Heart left ventricle (tissue), 16 donors: ENCODE results near the gene DDC. TPM values are rescaled to one million over a fixed set of nuclear protein-coding genes. Genes with fewer than 3 reads are reported as not detected.

ENCODE experiments used
- ATAC-seq, 4 donors: fragments of 200-7000 bp; cut with Tn5 transposase; one replicate each; pipeline ENCODE4 v1.9.1; 2020 to 2022; ENCODE audit warnings: moderate library complexity in 4 of 4, mild to moderate bottlenecking in 3 of 4, moderate number of reproducible peaks in 1 of 4
- DNase-seq, 5 donors: peaks; one replicate each; pipeline ENCODE4 v3.0.0-alpha.2; 2020
- H3K27ac ChIP-seq, 12 donors: fragments of 200-600 bp; sonication (generic) in 4 of 12; one replicate each; pipeline versions ENCODE4 v1.5.0 to v1.8.0; 2016 to 2022; ENCODE audit warnings: mild to moderate bottlenecking in 2 of 12
- H3K27me3 ChIP-seq, 9 donors: fragments of 200-600 bp; sonication (generic) in 2 of 9; one replicate each; pipeline versions ENCODE4 v1.5.1 to v1.8.0; 2016 to 2022; ENCODE audit warnings: mild to moderate bottlenecking in 3 of 9
- H3K36me3 ChIP-seq, 9 donors: fragments of 200-600 bp; sonication (generic) in 2 of 9; one replicate each; pipeline versions ENCODE4 v1.5.0 to v1.8.0; 2018 to 2022; ENCODE audit warnings: mild to moderate bottlenecking in 2 of 9
- H3K4me1 ChIP-seq, 12 donors: fragments of 200-600 bp; sonication (generic) in 4 of 12; one replicate each; pipeline versions ENCODE4 v1.5.0 to v1.8.0; 2016 to 2022; ENCODE audit warnings: mild to moderate bottlenecking in 3 of 12
- H3K4me3 ChIP-seq, 12 donors: fragments of 200-600 bp; sonication (generic) in 4 of 12; one replicate each; pipeline versions ENCODE4 v1.5.0 to v1.8.0; 2017 to 2022; ENCODE audit warnings: mild to moderate bottlenecking in 9 of 12, moderate library complexity in 4 of 12
- H3K9me3 ChIP-seq, 12 donors: fragments of 200-600 bp; sonication (generic) in 4 of 12; one replicate each; pipeline versions ENCODE4 v1.5.0 to v1.8.0; 2016 to 2022; ENCODE audit warnings: mild to moderate bottlenecking in 1 of 12
- POLR2A ChIP-seq, 2 donors: fragments of 450-650 bp; IDR thresholded peaks; one replicate each; pipeline ENCODE4 v1.6.1; 2017; ENCODE audit warnings: antibody characterized with exemption in 2 of 2, mild to moderate bottlenecking in 2 of 2, moderate library complexity in 2 of 2
- WGBS, 4 donors: extraction: QIAGEN DNeasy Blood & Tissue Kit in 2 of 4; methylation state at CpG; one replicate each; pipeline versions ENCODE4 v1.1.5 to v1.1.7; 2013 to 2018; 5-methylcytosine and 5-hydroxymethylcytosine counted together
- intact Hi-C, 10 donors: fragments of 100-400 bp; cut with DNase I; formaldehyde crosslinking; loops; one replicate each; pipeline versions ENCODE4 v1.11.1 to v1.14.2; 2022
- polyA plus RNA-seq, 2 donors: library from polyadenylated mRNA; stranded (reverse); fragments of 200-250 nt; gene quantifications; one replicate each; pipeline ENCODE4 v1.2.3, GENCODE V29; 2013
- total RNA-seq, 9 donors: library from RNA; depleted of rRNA in 2 of 9; stranded (reverse); fragments of >200 nt in 2 of 9; fragmentation: NEBNext Ultra II Directional in 3 of 9; extraction: Animal tissue kit (Norgen Biotek cat#: 25700) in 3 of 9; gene quantifications; one replicate each; pipeline versions ENCODE4 v1.1.0 to v1.2.4, GENCODE V29; 2016 to 2023
- TF ChIP-seq, protein P1 (sequence below), 12 donors: fragments of 200-600 bp; sonication (generic) in 4 of 12; IDR thresholded peaks; one replicate each; pipeline versions ENCODE4 v1.5.0 to v1.8.0; 2018 to 2022; ENCODE audit warnings: antibody characterized with exemption in 12 of 12, mild to moderate bottlenecking in 5 of 12
- donor health status: ischemic (EF 13 %, LVEDD 7.1; RV severe dilation, severe dysfunction).
- donor health status: healthy with polysubstance abuse.
- donor health status: DM: no; HTN: yes; CAD: no.
- donor health status: DM: no; HTN: no; CAD: no.
- donor health status: ischemic (EF 25% LVEDD 6.9; RV normal size, moderate dysfunction).
- donor health status: ischemic (EF 25% LVEDD 5.7; RV mildly dilated, moderate dysfunction).
- donor health status: healthy.
- donor health status: DM: yes; HTN: yes; CAD: no.
- donor health status: ischemic (EF 35%, LVEDD 5.7; RV mildly dilated, moderate dysfunction).
- donor health status: nonischemic (EF 11% LVEDD 7.7; RV severe dilation, severe dysfunction).
- donor health status: DM: yes; HTN: yes; CAD: no.
- donor health status: PGD.
- donor health status: ischemic (EF 29% LVEDD 5.4; RV normal size, mild dysfunction).
- donor health status: nonischemic (EF 23%, LVEDD 6.1; RV moderate dilation, normal function).

Gene DDC
- total and polyA plus RNA-seq, 11 donors: 0.08 TPM; not detected in 10

DNA sequence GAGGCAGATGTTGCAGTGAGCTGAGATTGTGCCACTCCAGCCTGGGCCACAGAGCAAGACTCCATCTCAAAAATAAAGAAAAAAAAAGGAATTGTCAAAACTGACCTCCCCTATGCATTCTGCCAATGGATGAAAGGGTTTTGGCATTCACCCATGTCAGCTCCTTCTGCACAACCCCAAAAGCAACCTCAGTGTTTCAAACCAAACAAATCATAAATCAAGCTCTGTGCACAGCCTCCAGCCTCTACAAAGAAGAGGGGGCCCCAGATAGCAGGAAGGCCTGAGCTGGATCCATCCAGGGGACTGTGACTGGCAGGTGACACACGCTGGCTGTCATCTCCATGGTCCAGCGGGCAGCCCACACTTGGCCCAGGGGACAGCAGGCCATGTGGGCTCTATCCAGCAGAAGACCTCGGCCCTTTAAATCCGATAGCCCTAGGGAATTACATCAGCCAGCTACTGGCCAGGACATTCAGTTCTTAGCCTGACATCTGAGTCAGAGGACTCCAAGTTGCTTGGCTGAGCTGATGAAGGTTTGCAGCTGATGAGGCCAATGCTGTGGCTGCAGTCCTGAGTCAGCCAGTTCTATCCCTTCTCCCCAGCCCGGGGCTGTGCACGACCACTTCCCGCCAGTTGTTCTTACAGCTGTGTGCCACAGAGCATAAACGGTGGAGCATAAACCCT, 63.1 kb downstream of the DDC start:
- Histone ChIP-seq H3K27ac (peak overlapping the region in 8 of 12 donors; percentile 15 to 77 (median 48)), H3K9me3 (no peaks in the 10 kb centered on the region), H3K27me3 (no peaks in the 10 kb centered on the region), H3K4me3 (no peak overlapping the region), H3K4me1 (peaks cover 0 to 22% (median 13%) of the 10 kb centered on the region in 12 donors), H3K36me3 (no peaks in the 10 kb centered on the region)
- ATAC-seq (peak; percentile 93 to 96 (median 96)), DNase-seq (peak; percentile 52 to 85 (median 80))
- WGBS, 4 donors: 48 to 62% (median 53%) methylated on average over 8 of the region's 8 CpGs
- TF ChIP-seq POLR2A (IDR thresholded peaks at IDR 0.05): no peak
- TF ChIP-seq, protein P1, sequence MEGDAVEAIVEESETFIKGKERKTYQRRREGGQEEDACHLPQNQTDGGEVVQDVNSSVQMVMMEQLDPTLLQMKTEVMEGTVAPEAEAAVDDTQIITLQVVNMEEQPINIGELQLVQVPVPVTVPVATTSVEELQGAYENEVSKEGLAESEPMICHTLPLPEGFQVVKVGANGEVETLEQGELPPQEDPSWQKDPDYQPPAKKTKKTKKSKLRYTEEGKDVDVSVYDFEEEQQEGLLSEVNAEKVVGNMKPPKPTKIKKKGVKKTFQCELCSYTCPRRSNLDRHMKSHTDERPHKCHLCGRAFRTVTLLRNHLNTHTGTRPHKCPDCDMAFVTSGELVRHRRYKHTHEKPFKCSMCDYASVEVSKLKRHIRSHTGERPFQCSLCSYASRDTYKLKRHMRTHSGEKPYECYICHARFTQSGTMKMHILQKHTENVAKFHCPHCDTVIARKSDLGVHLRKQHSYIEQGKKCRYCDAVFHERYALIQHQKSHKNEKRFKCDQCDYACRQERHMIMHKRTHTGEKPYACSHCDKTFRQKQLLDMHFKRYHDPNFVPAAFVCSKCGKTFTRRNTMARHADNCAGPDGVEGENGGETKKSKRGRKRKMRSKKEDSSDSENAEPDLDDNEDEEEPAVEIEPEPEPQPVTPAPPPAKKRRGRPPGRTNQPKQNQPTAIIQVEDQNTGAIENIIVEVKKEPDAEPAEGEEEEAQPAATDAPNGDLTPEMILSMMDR (IDR thresholded peaks at IDR 0.05): no peak
- intact Hi-C loops: no loop called here

GRCh38 chr7:50499092-50499491, 66.1 kb downstream of the DDC start:
- peaks cover 0 to 3% (median 0%) of the 10 kb centered on the region in 9 donors for H3K27me3 ChIP-seq
- TF ChIP-seq, protein P1 (IDR thresholded peaks at IDR 0.05): no peak
- no peak for TF ChIP-seq POLR2A (IDR thresholded peaks at IDR 0.05)
- H3K36me3 ChIP-seq: no peaks in the 10 kb centered on the region
- no peak overlapping the region for H3K27ac ChIP-seq
- H3K4me1 ChIP-seq: peaks cover 0 to 32% (median 16%) of the 10 kb centered on the region in 12 donors
- WGBS, 4 donors: 85 to 91% (median 91%) methylated on average over 6 of the region's 6 CpGs
- no peak overlapping the region for H3K4me3 ChIP-seq
- no peaks in the 10 kb centered on the region for H3K9me3 ChIP-seq
- ATAC-seq (no peak), DNase-seq (no peak)
- intact Hi-C loops: no loop called here

DNA sequence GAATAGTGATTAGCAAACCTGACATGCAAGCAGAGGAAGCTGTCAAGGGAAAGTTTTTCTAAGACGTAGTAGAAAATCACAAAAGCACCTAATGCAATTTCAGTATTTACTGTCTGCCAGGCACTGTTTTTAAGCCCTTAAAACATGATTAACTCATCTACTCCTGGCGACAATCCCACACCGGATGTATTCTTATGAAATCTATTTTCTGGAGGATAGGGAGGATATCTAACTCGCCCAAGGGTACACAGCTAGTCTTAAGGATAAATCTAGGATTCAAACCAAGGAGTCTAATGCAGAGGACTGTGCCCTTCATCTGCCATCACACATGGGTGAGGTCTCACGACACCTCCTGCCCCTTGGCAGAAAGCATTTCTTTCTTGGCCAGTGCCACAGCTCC, 67.2 kb downstream of the DDC start:
- TF ChIP-seq POLR2A (IDR thresholded peaks at IDR 0.05): no peak
- TF ChIP-seq, protein P1 (IDR thresholded peaks at IDR 0.05): no peak
- Histone ChIP-seq H3K27ac (no peak overlapping the region), H3K9me3 (no peaks in the 10 kb centered on the region), H3K4me3 (no peak overlapping the region), H3K36me3 (no peaks in the 10 kb centered on the region), H3K4me1 (peaks cover 0 to 29% (median 13%) of the 10 kb centered on the region in 12 donors), H3K27me3 (peaks cover 0 to 3% (median 0%) of the 10 kb centered on the region in 9 donors)
- WGBS, 4 donors: 55 to 74% (median 68%) methylated on average over 5 of the region's 5 CpGs
- DNase-seq: peak in 1 of 5 donors; percentile 39
- intact Hi-C loops: no loop called here
- ATAC-seq: peak in 1 of 4 donors; percentile 10

DNA sequence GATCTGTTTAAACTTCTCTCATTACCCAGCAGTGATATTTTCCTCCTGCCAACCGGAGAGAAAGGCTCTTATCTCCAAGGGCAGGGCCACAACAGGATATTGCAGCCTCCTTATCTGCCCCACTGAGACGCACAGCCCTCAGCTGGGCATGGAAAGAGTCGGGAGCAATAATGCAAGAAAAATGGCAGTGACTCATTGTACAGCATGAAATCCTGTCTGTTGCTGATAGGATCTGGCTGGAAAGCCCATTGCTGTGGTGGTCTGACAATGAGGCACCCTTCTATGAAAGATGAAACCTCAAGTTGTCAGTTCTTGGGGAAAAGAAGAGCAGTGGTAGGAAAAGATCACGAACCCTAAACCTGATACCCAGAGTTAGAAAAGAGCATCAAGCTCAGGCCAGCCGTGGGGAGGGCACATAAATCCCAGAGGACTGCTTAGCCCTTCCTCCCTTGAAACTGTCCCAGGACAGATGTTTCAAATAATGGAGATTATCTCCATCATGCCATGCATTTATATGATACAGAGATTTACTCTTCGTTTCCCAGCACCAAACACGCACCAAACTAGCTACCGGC, 68.0 kb downstream of the DDC start:
- ATAC-seq: peak in 3 of 4 donors; percentile 59 to 82 (median 64)
- intact Hi-C loops: no loop called here

More for the DNA sequence above, 68.0 kb downstream of the DDC start:
- 50 to 57% (median 50%) methylated on average over 8 of the region's 8 CpGs for WGBS, 4 donors
- Histone ChIP-seq H3K27me3 (peaks cover 0 to 3% (median 0%) of the 10 kb centered on the region in 9 donors), H3K9me3 (no peaks in the 10 kb centered on the region), H3K4me1 (peaks cover 0 to 21% (median 7%) of the 10 kb centered on the region in 12 donors), H3K27ac (no peak overlapping the region), H3K36me3 (no peaks in the 10 kb centered on the region), H3K4me3 (no peak overlapping the region)
- no peak for DNase-seq
- no peak for TF ChIP-seq POLR2A (IDR thresholded peaks at IDR 0.05)
- TF ChIP-seq, protein P1 (IDR thresholded peaks at IDR 0.05): no peak
